Motor neuron (in vitro differentiated cells): ENCODE measurements around the gene GRID1. TPM values are rescaled to one million over a fixed set of nuclear protein-coding genes. Genes with fewer than 3 reads are reported as not detected.

Experiments
- ATAC-seq, 8 experiments: fragments of 200-7000 bp; cut with Tn5 transposase; replicated peaks in 6 of 8; 2 replicates each; pipeline ENCODE4 v1.8.0; 2021; ENCODE audit warnings: mild to moderate bottlenecking in 8 of 8, moderate library complexity in 8 of 8
- H3K27ac ChIP-seq, 2 donors: fragments of 250-450 bp; sonication (Bioruptor Pico); 2 replicates each; pipeline ENCODE4 v1.9.0; 2021; ENCODE audit warnings: antibody characterized with exemption in 2 of 2, mild to moderate bottlenecking in 2 of 2, moderate library complexity in 1 of 2
- H3K4me1 ChIP-seq, 2 donors: fragments of 250-450 bp; sonication (Bioruptor Pico); replicated peaks in 1 of 2; 2 replicates each; pipeline ENCODE4 v1.6.1; 2021; ENCODE audit warnings: antibody characterized with exemption in 2 of 2, mild to moderate bottlenecking in 2 of 2, moderate library complexity in 1 of 2
- H3K4me3 ChIP-seq, 5 donors: fragments of 250-450 bp; sonication (Bioruptor Pico); 2 replicates each; pipeline ENCODE4 v1.9.0; 2021; ENCODE audit warnings: antibody characterized with exemption in 5 of 5, mild to moderate bottlenecking in 5 of 5, moderate library complexity in 4 of 5
- WGBS, 10 experiments: fragments of 450-650 bp; shearing (Covaris generic); methylation state at CpG; one replicate each; pipeline ENCODE4 v1.0.0; 2022; 5-methylcytosine and 5-hydroxymethylcytosine counted together
- in situ Hi-C, 9 experiments: fragments of 400-800 bp; cut with MboI; loops; one replicate each; pipeline ENCODE4 v1.15.0; 2021; ENCODE audit warnings: low sequenced_read_pairs in 9 of 9, low pct_unique_long_range_greater_than_20kb in 2 of 9; ENCODE audit not compliant: unreplicated experiment in 9 of 9
- total RNA-seq, 8 experiments: library from RNA; unstranded; fragments of 300-600 nt; gene quantifications; 2 replicates each; pipeline versions ENCODE4 v1.2.3 to v1.2.4, GENCODE V29; 2022

The GRID1 gene
- total RNA-seq, 8 experiments from 2014 or later: 0.15 to 10.0 (median 6.0) TPM

- WGBS, 10 experiments: 60 to 93% (median 74%) methylated on average over 2 to 6 of the region's 11 CpGs; no CpG with 5 or more reads in 6 of the 10 experiments
- H3K27ac ChIP-seq: no peak overlapping the region
- no peak for ATAC-seq
- no peaks in the 10 kb centered on the region for H3K4me1 ChIP-seq
- in situ Hi-C loops: no loop called here
- no peak overlapping the region for H3K4me3 ChIP-seq
Measured at GRCh38 chr10:86284355-86285105, 82.1 kb downstream of the GRID1 start.

DNA sequence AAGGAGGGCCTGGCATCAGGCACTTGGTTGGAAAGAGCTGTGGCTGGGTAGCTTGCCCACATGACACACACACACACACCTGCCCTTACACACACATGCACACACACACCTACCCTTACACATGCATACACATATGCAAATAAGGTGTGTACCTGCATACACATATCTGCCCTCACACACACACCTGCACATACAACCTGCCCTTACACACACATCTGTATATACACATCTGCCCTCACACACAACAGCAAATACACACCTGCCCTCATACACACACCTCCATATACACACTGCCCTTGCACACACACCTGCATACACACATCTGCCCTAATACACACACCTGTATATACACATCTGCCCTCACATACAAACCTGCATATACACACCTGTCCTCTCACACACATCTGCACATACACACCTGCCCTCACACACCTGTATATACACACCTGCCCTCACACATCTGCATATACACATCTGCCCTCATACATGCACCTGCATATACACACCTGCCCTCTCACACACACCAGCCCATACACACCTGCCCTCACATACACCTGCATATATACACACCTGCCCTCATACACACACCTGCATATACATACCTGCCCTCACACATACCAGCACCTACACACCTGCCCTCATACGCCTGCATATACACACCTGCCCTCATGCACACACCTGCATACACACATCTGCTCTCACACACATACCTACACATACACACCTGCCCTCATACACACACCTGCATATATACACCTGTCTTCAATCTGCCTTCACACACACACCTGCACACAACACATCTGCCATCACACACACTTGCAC is 82.9 kb downstream of the GRID1 start:
- WGBS, 10 experiments: 100% methylated on average over 1 of the region's 1 CpG; no CpG with 5 or more reads in 8 of the 10 experiments
- Histone ChIP-seq H3K27ac (no peak overlapping the region), H3K4me1 (no peaks in the 10 kb centered on the region), H3K4me3 (no peak overlapping the region)
- in situ Hi-C loops: no loop called here
- no peak for ATAC-seq

GRCh38 chr10:86282664-86283465 is 83.7 kb downstream of the GRID1 start:
- ATAC-seq: no peak
- 83% methylated on average over 1 of the region's 1 CpG; no CpG with 5 or more reads in 9 of the 10 experiments for whole genome bisulfite sequencing, 10 experiments
- Histone ChIP-seq H3K27ac (no peak overlapping the region), H3K4me3 (no peak overlapping the region), H3K4me1 (no peaks in the 10 kb centered on the region)
- in situ Hi-C loops: no loop called here

DNA sequence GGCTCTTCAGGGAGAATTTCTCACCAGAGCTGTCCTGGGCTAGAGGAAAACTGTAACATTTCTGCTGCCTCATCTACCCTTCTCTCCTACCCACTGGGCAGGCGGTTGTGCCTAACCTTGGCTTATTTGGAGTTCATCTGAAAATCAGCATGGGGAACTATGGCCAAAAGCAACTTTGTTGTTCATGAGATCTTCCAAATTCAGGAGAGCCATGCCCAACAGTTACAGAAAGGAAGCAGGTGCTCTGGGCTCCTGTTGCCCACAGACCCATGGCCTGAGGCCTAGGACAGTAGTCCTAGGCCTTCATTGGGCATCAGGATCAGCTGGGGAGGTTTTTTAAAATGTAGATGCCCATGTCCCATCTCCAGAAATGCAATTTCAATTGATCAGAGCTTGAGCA is 85.2 kb downstream of the GRID1 start:
- WGBS, 10 experiments: 71 to 100% (median 100%) methylated on average over 1 of the region's 1 CpG; no CpG with 5 or more reads in 5 of the 10 experiments
- no peak for ATAC-seq
- in situ Hi-C loops: no loop called here
- Histone ChIP-seq H3K4me1 (no peaks in the 10 kb centered on the region), H3K27ac (no peak overlapping the region), H3K4me3 (no peak overlapping the region)

GRCh38 chr10:86269332-86269731 is 97.3 kb downstream of the GRID1 start:
- ATAC-seq: no peak
- peaks cover 7 to 16% of the 10 kb centered on the region in 2 donors for H3K4me1 ChIP-seq
- in situ Hi-C loops: no loop called here
- H3K27ac ChIP-seq: no peak overlapping the region
- no peak overlapping the region for H3K4me3 ChIP-seq
- WGBS, 10 experiments: 18 to 80% (median 67%) methylated on average over 1 to 2 of the region's 2 CpGs; no CpG with 5 or more reads in 5 of the 10 experiments

GRCh38 chr10:86267286-86268195 is 99.1 kb downstream of the GRID1 start:
- H3K4me1 ChIP-seq: peaks cover 7 to 16% of the 10 kb centered on the region in 2 donors
- in situ Hi-C loops: no loop called here
- ATAC-seq: peak in 5 of 8 experiments; percentile 70 to 94 (median 81)
- H3K4me3 ChIP-seq: no peak overlapping the region
- H3K27ac ChIP-seq: no peak overlapping the region
- 18 to 100% (median 78%) methylated on average over 1 to 4 of the region's 12 CpGs; no CpG with 5 or more reads in 3 of the 10 experiments for WGBS, 10 experiments

DNA sequence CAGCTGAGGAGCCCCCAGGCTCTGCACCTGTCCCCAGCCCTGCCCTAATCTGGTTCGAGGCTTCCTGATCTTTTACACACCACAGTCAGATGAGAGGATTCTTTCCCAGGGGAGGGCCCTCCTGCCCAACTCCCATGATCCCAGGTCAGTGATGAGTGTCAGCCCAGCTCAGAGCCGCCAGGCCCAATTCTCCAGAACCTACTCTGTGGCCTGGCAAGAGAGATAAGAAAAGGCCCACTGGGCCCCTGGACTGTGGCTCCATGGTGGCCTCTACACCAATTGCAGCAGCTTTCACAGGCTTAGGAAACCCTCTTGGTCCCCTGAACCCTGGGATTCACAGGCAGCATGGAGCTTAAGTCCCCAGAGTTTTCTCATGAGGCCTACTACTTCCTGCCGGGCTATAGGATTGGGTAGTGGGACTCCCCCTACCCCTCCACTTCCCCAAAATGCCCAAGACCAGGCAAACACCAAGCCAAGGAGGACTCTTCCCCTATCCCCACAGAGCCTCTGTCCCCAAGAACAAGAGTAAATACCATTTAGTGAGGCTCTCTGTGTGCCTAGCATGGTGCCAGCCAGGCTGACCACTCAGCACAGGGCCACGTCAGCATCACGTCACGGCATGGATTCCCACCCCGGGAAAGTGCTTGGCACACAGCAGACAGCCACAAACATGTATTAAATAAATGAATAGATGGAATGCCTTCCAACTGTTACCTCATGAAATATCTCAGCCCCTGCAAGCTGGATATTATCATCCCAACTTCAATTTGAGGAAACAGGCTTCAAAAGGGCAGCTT is 100.0 kb downstream of the GRID1 start:
- peaks cover 7 to 16% of the 10 kb centered on the region in 2 donors for H3K4me1 ChIP-seq
- no peak overlapping the region for H3K4me3 ChIP-seq
- WGBS, 10 experiments: 72 to 94% (median 87%) methylated on average over 2 to 6 of the region's 7 CpGs; no CpG with 5 or more reads in 6 of the 10 experiments
- H3K27ac ChIP-seq: no peak overlapping the region
- no peak for ATAC-seq
- in situ Hi-C loops: no loop called here

DNA sequence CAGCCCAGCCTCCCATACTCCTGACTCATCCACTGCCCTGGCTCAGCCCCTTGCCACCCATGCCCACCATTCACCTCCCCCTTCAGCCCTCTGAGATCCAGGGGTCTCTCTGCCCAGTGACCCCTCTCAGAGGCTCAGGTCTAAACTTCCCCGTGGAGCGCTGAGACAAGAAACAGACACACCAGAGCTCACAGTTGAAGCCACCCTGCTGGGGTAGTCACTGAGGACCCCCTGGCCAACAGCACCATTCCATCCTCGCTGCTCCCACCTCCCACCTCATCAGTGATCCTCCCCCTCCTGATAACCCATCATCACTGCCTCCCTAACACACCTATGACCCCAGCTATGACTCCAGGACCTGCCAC is 100.7 kb downstream of the GRID1 start:
- H3K27ac ChIP-seq: no peak overlapping the region
- H3K4me1 ChIP-seq: peaks cover 7 to 16% of the 10 kb centered on the region in 2 donors

GRCh38 chr10:86265236-86265894 is 101.2 kb downstream of the GRID1 start:
- Histone ChIP-seq H3K27ac (no peak overlapping the region), H3K4me3 (no peak overlapping the region), H3K4me1 (peaks cover 7 to 16% of the 10 kb centered on the region in 2 donors)
- in situ Hi-C loops: no loop called here
- ATAC-seq: peak in 4 of 8 experiments; percentile 30 to 70 (median 60)
- WGBS, 10 experiments: 0 to 100% (median 42%) methylated on average over 1 to 5 of the region's 8 CpGs; no CpG with 5 or more reads in 1 of the 10 experiments

More for the DNA sequence above, 100.7 kb downstream of the GRID1 start:
- no peak overlapping the region for H3K4me3 ChIP-seq
- in situ Hi-C loops: no loop called here
- peak in 1 of 8 experiments; percentile 5 for ATAC-seq
- WGBS, 10 experiments: 17 to 85% methylated on average over 1 to 2 of the region's 3 CpGs; no CpG with 5 or more reads in 8 of the 10 experiments

DNA sequence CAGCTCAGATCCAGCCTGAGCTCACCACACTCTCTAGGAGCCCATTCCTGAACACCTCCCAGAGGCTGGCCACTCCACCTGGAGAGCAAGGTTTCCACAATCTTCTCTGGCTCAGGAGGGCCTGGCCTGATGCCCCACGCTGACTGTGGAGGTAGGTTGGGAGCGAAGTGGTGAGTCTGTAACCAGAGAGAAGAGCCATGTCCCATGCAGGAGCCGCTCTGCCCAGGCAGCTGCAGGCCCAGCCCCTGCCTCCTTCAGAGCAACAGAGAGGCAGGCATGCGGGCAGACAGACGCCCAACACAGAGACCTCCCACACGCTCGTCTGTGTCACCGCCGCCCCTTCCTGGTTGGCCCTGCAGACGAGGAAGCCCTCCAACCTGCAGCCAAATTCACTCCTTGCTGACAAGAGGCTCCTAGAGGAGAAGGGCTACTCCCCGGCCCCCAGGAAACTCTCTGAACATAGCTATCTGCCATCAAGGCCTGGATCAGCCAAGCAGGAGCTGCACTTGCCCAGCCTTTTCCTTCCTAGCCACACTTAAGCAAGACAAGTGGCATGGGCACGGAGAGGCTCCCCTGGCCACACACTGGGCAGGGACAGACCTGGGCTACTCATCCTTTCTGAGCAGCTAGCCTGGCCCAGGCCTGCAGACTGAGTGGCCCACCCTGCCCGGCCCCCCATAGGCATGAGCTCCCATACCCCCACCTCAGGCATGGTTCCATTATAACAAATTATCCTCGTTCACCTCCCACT is 101.9 kb downstream of the GRID1 start:
- H3K4me1 ChIP-seq: peaks cover 7 to 16% of the 10 kb centered on the region in 2 donors
- WGBS, 10 experiments: 17 to 66% (median 51%) methylated on average over 2 to 11 of the region's 14 CpGs; no CpG with 5 or more reads in 6 of the 10 experiments
- peak in 1 of 8 experiments; percentile 47 for ATAC-seq
- in situ Hi-C loops: no loop called here
- no peak overlapping the region for H3K27ac ChIP-seq
- no peak overlapping the region for H3K4me3 ChIP-seq
